ENCODE data around the gene UBN1.

UBN1 gene

GRCh38 chr16:4890026-4890425, 42.7 kb downstream of the UBN1 start:
- Histone ChIP-seq H3K27ac (no peak overlapping the region), H3K9me3 (ENCODE audit: low read depth, low read length) (no peaks in the 10 kb centered on the region), H3K4me3 (no peak overlapping the region), H3K36me3 (ENCODE audit: insufficient read depth, low read length) (no peaks in the 10 kb centered on the region; the same call in 1 of the 2 replicates), H3K9ac (ENCODE audit: insufficient read length) (no peak overlapping the region)
- TF ChIP-seq POLR2AphosphoS5 (IDR thresholded peaks at IDR 0.05; ENCODE audit: borderline replicate concordance, low read depth, low read length): no peak
- TF ChIP-seq FOXP2 (optimal IDR thresholded peaks at IDR 0.05; ENCODE audit: control extremely low read depth, extremely low read length, insufficient read depth): no peak
- TF ChIP-seq EZH2 (IDR thresholded peaks at IDR 0.05): no peak
- DNase-seq (ENCODE audit: low read depth, low spot score): no peak

GRCh38 chr16:4890686-4891085, 43.4 kb downstream of the UBN1 start:
- no peaks in the 10 kb centered on the region; the same call in 1 of the 2 replicates for H3K36me3 ChIP-seq (ENCODE audit: insufficient read depth, low read length)
- no peak for DNase-seq (ENCODE audit: low read depth, low spot score)
- H3K4me3 ChIP-seq: no peak overlapping the region
- H3K27ac ChIP-seq: no peak overlapping the region
- H3K9me3 ChIP-seq (ENCODE audit: low read depth, low read length): no peaks in the 10 kb centered on the region
- TF ChIP-seq FOXP2 (optimal IDR thresholded peaks at IDR 0.05; ENCODE audit: control extremely low read depth, extremely low read length, insufficient read depth) (no peak), EZH2 (IDR thresholded peaks at IDR 0.05) (no peak), POLR2AphosphoS5 (IDR thresholded peaks at IDR 0.05; ENCODE audit: borderline replicate concordance, low read depth, low read length) (no peak)
- H3K9ac ChIP-seq (ENCODE audit: insufficient read length): no peak overlapping the region

GRCh38 chr16:4891097-4891885, 44.0 kb downstream of the UBN1 start:
- H3K36me3 ChIP-seq (ENCODE audit: insufficient read depth, low read length): no peaks in the 10 kb centered on the region
- no peak overlapping the region for H3K9ac ChIP-seq (ENCODE audit: insufficient read length)
- no peak for DNase-seq (ENCODE audit: low read depth, low spot score)
- H3K9me3 ChIP-seq (ENCODE audit: low read depth, low read length): no peaks in the 10 kb centered on the region
- H3K27ac ChIP-seq: no peak overlapping the region
- H3K4me3 ChIP-seq: no peak overlapping the region
- no peak for TF ChIP-seq POLR2AphosphoS5 (IDR thresholded peaks at IDR 0.05; ENCODE audit: borderline replicate concordance, low read depth, low read length)
- TF ChIP-seq FOXP2 (optimal IDR thresholded peaks at IDR 0.05; ENCODE audit: control extremely low read depth, extremely low read length, insufficient read depth): no peak
- TF ChIP-seq EZH2 (IDR thresholded peaks at IDR 0.05): no peak

- TF ChIP-seq POLR2AphosphoS5 (IDR thresholded peaks at IDR 0.05; ENCODE audit: borderline replicate concordance, low read depth, low read length) (no peak), EZH2 (IDR thresholded peaks at IDR 0.05) (no peak), FOXP2 (optimal IDR thresholded peaks at IDR 0.05; ENCODE audit: control extremely low read depth, extremely low read length, insufficient read depth) (no peak)
- Histone ChIP-seq H3K36me3 (ENCODE audit: insufficient read depth, low read length) (no peaks in the 10 kb centered on the region), H3K9me3 (ENCODE audit: low read depth, low read length) (no peaks in the 10 kb centered on the region), H3K9ac (ENCODE audit: insufficient read length) (no peak overlapping the region), H3K4me3 (no peak overlapping the region), H3K27ac (no peak overlapping the region)
- no peak for DNase-seq (ENCODE audit: low read depth, low spot score)
Measured at GRCh38 chr16:4891886-4892216, 44.6 kb downstream of the UBN1 start.

GRCh38 chr16:4892361-4893102, 45.3 kb downstream of the UBN1 start:
- Histone ChIP-seq H3K27ac (no peak overlapping the region), H3K9ac (ENCODE audit: insufficient read length) (no peak overlapping the region), H3K36me3 (ENCODE audit: insufficient read depth, low read length) (no peaks in the 10 kb centered on the region), H3K9me3 (ENCODE audit: low read depth, low read length) (no peaks in the 10 kb centered on the region), H3K4me3 (no peak overlapping the region)
- DNase-seq (ENCODE audit: low read depth, low spot score): no peak
- TF ChIP-seq EZH2 (IDR thresholded peaks at IDR 0.05) (no peak), POLR2AphosphoS5 (IDR thresholded peaks at IDR 0.05; ENCODE audit: borderline replicate concordance, low read depth, low read length) (no peak), FOXP2 (optimal IDR thresholded peaks at IDR 0.05; ENCODE audit: control extremely low read depth, extremely low read length, insufficient read depth) (no peak)

- TF ChIP-seq POLR2AphosphoS5 (IDR thresholded peaks at IDR 0.05; ENCODE audit: borderline replicate concordance, low read depth, low read length): no peak
- TF ChIP-seq EZH2 (IDR thresholded peaks at IDR 0.05): no peak
- no peak for TF ChIP-seq FOXP2 (optimal IDR thresholded peaks at IDR 0.05; ENCODE audit: control extremely low read depth, extremely low read length, insufficient read depth)
- Histone ChIP-seq H3K4me3 (no peak overlapping the region), H3K9ac (ENCODE audit: insufficient read length) (no peak overlapping the region), H3K9me3 (ENCODE audit: low read depth, low read length) (no peaks in the 10 kb centered on the region), H3K27ac (no peak overlapping the region), H3K36me3 (ENCODE audit: insufficient read depth, low read length) (no peaks in the 10 kb centered on the region)
- no peak for DNase-seq (ENCODE audit: low read depth, low spot score)
Measured at GRCh38 chr16:4893103-4893862, 46.0 kb downstream of the UBN1 start.

GRCh38 chr16:4894276-4895150, 47.2 kb downstream of the UBN1 start:
- H3K36me3 ChIP-seq (ENCODE audit: insufficient read depth, low read length): no peaks in the 10 kb centered on the region
- H3K9ac ChIP-seq (ENCODE audit: insufficient read length): no peak overlapping the region
- TF ChIP-seq FOXP2 (optimal IDR thresholded peaks at IDR 0.05; ENCODE audit: control extremely low read depth, extremely low read length, insufficient read depth) (no peak), POLR2AphosphoS5 (IDR thresholded peaks at IDR 0.05; ENCODE audit: borderline replicate concordance, low read depth, low read length) (no peak), EZH2 (IDR thresholded peaks at IDR 0.05) (no peak)
- H3K9me3 ChIP-seq (ENCODE audit: low read depth, low read length): no peaks in the 10 kb centered on the region
- no peak overlapping the region for H3K27ac ChIP-seq
- DNase-seq (ENCODE audit: low read depth, low spot score): no peak
- H3K4me3 ChIP-seq: no peak overlapping the region

Measured in SK-N-MC (cell line).